ENCODE data around the gene FRMD5.
"Not testable (repeated sequence)": the region's sequence is repeated elsewhere in the genome, so short reads cannot be mapped to it uniquely, and the experiment has no call there.

The FRMD5 gene

GRCh38 chr15:43825305-43825704 is 369.8 kb downstream of the FRMD5 start:
- ChIA-PET POLR2A (interaction anchor here (1.8 kb wide), 1 partner anchor 25 kb away, joined by 6 read pairs; the partner anchor contains the start of genes HYPK and SERINC4), CTCF (interaction anchor here (1.0 to 1.2 kb wide), 2 partner anchors 25 to 29 kb away, joined by 3 to 4 read pairs; partner anchors contain the start of gene HYPK)
- Histone ChIP-seq H3K27ac (ENCODE audit: insufficient read depth in 1 of 2, low read depth in 1 of 2, low read length in 2 of 2, poor library complexity in 1 of 2, severe bottlenecking in 2 of 2) (peak overlapping the region in 1 of 2 experiments; percentile 97), H3K36me3 (ENCODE audit: control insufficient read depth in 4 of 4, insufficient read depth in 4 of 4, low read length in 3 of 4) (peaks cover 0 to 11% (median under 1%) of the 10 kb centered on the region in 4 experiments), H3K4me1 (ENCODE audit: control extremely low read depth in 1 of 4, control insufficient read depth in 4 of 4, insufficient read depth in 4 of 4, low read length in 3 of 4) (peaks cover 6 to 38% (median 35%) of the 10 kb centered on the region in 4 experiments)
- not testable (repeated sequence) for H3K27me3 ChIP-seq (replicated peaks in 2 of 5; ENCODE audit: control insufficient read depth in 4 of 5, insufficient read depth in 5 of 5, low read length in 4 of 5); H3K9me3 ChIP-seq (ENCODE audit: control extremely low read depth in 1 of 5, control insufficient read depth in 4 of 5, insufficient read depth in 2 of 5, low read depth in 1 of 5, low read length in 4 of 5); DNase-seq; H3K4me3 ChIP-seq (ENCODE audit: control insufficient read depth in 1 of 7, extremely low read depth in 1 of 7, insufficient read depth in 4 of 7, low read depth in 2 of 7, low read length in 6 of 7)
- over 99% methylated on average over 11 of the region's 11 CpGs for WGBS (ENCODE audit: insufficient coverage)

- WGBS (ENCODE audit: insufficient coverage), result 7% methylated on average over 43 of the region's 46 CpGs
These were observed 370.5 kb downstream of the FRMD5 start, which contains the start of gene MFAP1 for GRCh38 chr15:43824302-43825246. MFAP1 (minus strand) TSS chr15:43824690; CDS start chr15:43824569, 121 bp downstream.

GRCh38 chr15:43821505-43821904 is 373.6 kb downstream of the FRMD5 start:
- CTCF ChIA-PET, result interaction anchor here (0.6 kb wide), 1 partner anchor 634 kb away, joined by 3 read pairs; no protein-coding TSS in a partner anchor

More at GRCh38 chr15:43824302-43825246, 370.5 kb downstream of the FRMD5 start, which contains the start of gene MFAP1:
- peak; percentile 96 to 98 (median 97) for DNase-seq
- no peaks in the 10 kb centered on the region for H3K9me3 ChIP-seq (ENCODE audit: control extremely low read depth in 1 of 5, control insufficient read depth in 4 of 5, insufficient read depth in 2 of 5, low read depth in 1 of 5, low read length in 4 of 5)
- ChIA-PET POLR2A (interaction anchor here (0.6 to 1.8 kb wide), 5 partner anchors 13 to 1616 kb away, joined by 3 to 9 read pairs (median 3); partner anchors contain the start of genes HYPK, SERINC4 and VPS39), CTCF (interaction anchor here (1.0 to 1.2 kb wide), 2 partner anchors 24 to 28 kb away, joined by 3 to 4 read pairs; partner anchors contain the start of gene HYPK)
- H3K4me1 ChIP-seq (ENCODE audit: control extremely low read depth in 1 of 4, control insufficient read depth in 4 of 4, insufficient read depth in 4 of 4, low read length in 3 of 4), result peaks cover 6 to 38% (median 35%) of the 10 kb centered on the region in 4 experiments
- H3K36me3 ChIP-seq (ENCODE audit: control insufficient read depth in 4 of 4, insufficient read depth in 4 of 4, low read length in 3 of 4), result peaks cover 0 to 8% (median under 1%) of the 10 kb centered on the region in 4 experiments
- H3K27me3 ChIP-seq (replicated peaks in 2 of 5; ENCODE audit: control insufficient read depth in 4 of 5, insufficient read depth in 5 of 5, low read length in 4 of 5), result no peaks in the 10 kb centered on the region
- H3K4me3 ChIP-seq (ENCODE audit: control insufficient read depth in 1 of 7, extremely low read depth in 1 of 7, insufficient read depth in 4 of 7, low read depth in 2 of 7, low read length in 6 of 7), result peak within 1 kb of the TSS; percentile 55 to 99 (median 96)
- H3K27ac ChIP-seq (ENCODE audit: insufficient read depth in 1 of 2, low read depth in 1 of 2, low read length in 2 of 2, poor library complexity in 1 of 2, severe bottlenecking in 2 of 2), result peak within 1 kb of the TSS; percentile 94 to 97

More at GRCh38 chr15:43821505-43821904, 373.6 kb downstream of the FRMD5 start:
- Histone ChIP-seq H3K9me3 (ENCODE audit: control extremely low read depth in 1 of 5, control insufficient read depth in 4 of 5, insufficient read depth in 2 of 5, low read depth in 1 of 5, low read length in 4 of 5) (no peaks in the 10 kb centered on the region), H3K36me3 (ENCODE audit: control insufficient read depth in 4 of 4, insufficient read depth in 4 of 4, low read length in 3 of 4) (peaks cover 4 to 16% (median 10%) of the 10 kb centered on the region in 4 experiments), H3K4me3 (ENCODE audit: control insufficient read depth in 1 of 7, extremely low read depth in 1 of 7, insufficient read depth in 4 of 7, low read depth in 2 of 7, low read length in 6 of 7) (no peak overlapping the region), H3K4me1 (ENCODE audit: control extremely low read depth in 1 of 4, control insufficient read depth in 4 of 4, insufficient read depth in 4 of 4, low read length in 3 of 4) (peaks cover 0 to 23% (median 18%) of the 10 kb centered on the region in 4 experiments), H3K27ac (ENCODE audit: insufficient read depth in 1 of 2, low read depth in 1 of 2, low read length in 2 of 2, poor library complexity in 1 of 2, severe bottlenecking in 2 of 2) (no peak overlapping the region), H3K27me3 (replicated peaks in 2 of 5; ENCODE audit: control insufficient read depth in 4 of 5, insufficient read depth in 5 of 5, low read length in 4 of 5) (no peaks in the 10 kb centered on the region)
- DNase-seq, result no peak
- POLR2A ChIA-PET, result interaction anchor here (0.5 to 0.9 kb wide), 2 partner anchors 10 to 44 kb away, joined by 3 to 4 read pairs; no protein-coding TSS in a partner anchor
- no CpG with 5 or more reads among the region's 3 CpGs for WGBS (ENCODE audit: insufficient coverage)
